CD4-positive, alpha-beta T cell (primary cell): ENCODE results near the gene PPM1J. TPM values are rescaled to one million over a fixed set of nuclear protein-coding genes. Genes with fewer than 3 reads are reported as not detected.

ENCODE experiments used
- ATAC-seq: fragments of 200-7000 bp; cut with Tn5 transposase; one replicate; pipeline ENCODE4 v1.10.0; 2022; ENCODE audit warnings: mild to moderate bottlenecking; ENCODE audit not compliant: poor library complexity
- CTCF ChIA-PET: fragments of 350-600 bp; sonication (Branson Sonifier 250); formaldehyde crosslinking; loops from one replicate; lab custom pipeline; 2021; ENCODE audit warnings: antibody characterized with exemption, inconsistent platforms; lab: Charles Lee
- POLR2A ChIA-PET: fragments of 350-600 bp; sonication (Branson Sonifier 250); formaldehyde crosslinking; loops from one replicate; lab custom pipeline; 2021; ENCODE audit warnings: antibody characterized with exemption, inconsistent platforms; lab: Charles Lee
- DNase-seq, 14 experiments: peaks; one replicate each; pipeline ENCODE4 v3.0.0-alpha.2; 2013 to 2020; ENCODE audit warnings: mixed read lengths in 2 of 14
- H3K27ac ChIP-seq, 2 donors: one replicate each; pipeline versions ENCODE4 v1.5.1 to v1.7.0; 2013; ENCODE audit warnings: low read length in 2 of 2, low read depth in 1 of 2, mild to moderate bottlenecking in 1 of 2
- H3K27me3 ChIP-seq, 2 experiments: 1 replicate in 1 of 2; 2 replicates in 1 of 2; pipeline versions ENCODE4 v1.6.1 to v1.7.0; 2013; ENCODE audit warnings: low read length in 2 of 2, control low read depth in 1 of 2, mild to moderate bottlenecking in 1 of 2, moderate library complexity in 1 of 2; ENCODE audit not compliant: insufficient read depth in 2 of 2, control insufficient read depth in 1 of 2
- H3K36me3 ChIP-seq: one replicate; pipeline ENCODE4 v1.6.1; 2013; ENCODE audit warnings: low read length, control low read depth; ENCODE audit not compliant: insufficient read depth
- H3K4me1 ChIP-seq: one replicate; pipeline ENCODE4 v1.6.1; 2013; ENCODE audit warnings: low read length, control low read depth; ENCODE audit not compliant: insufficient read depth
- H3K4me3 ChIP-seq: one replicate; pipeline ENCODE4 v1.5.1; 2013; ENCODE audit warnings: mild to moderate bottlenecking, low read length, moderate library complexity
- H3K9me3 ChIP-seq, 2 experiments: 1 replicate in 1 of 2; 2 replicates in 1 of 2; pipeline versions ENCODE4 v1.6.1 to v1.7.0; 2013; ENCODE audit warnings: low read length in 2 of 2, mild to moderate bottlenecking in 2 of 2, control low read depth in 1 of 2, moderate library complexity in 1 of 2; ENCODE audit not compliant: control insufficient read depth in 1 of 2, insufficient read depth in 1 of 2
- H3K27ac Mint-ChIP-seq: one replicate; pipeline ENCODE4 v1.8.0; 2020; ENCODE audit warnings: mixed read lengths
- H3K27me3 Mint-ChIP-seq: one replicate; pipeline ENCODE4 v1.8.0; 2021; ENCODE audit warnings: mixed read lengths
- H3K36me3 Mint-ChIP-seq: one replicate; pipeline ENCODE4 v1.8.0; 2021; ENCODE audit warnings: low read depth, mixed read lengths
- H3K4me1 Mint-ChIP-seq: one replicate; pipeline ENCODE4 v1.8.0; 2021; ENCODE audit warnings: low read depth, mixed read lengths
- H3K4me3 Mint-ChIP-seq: one replicate; pipeline ENCODE4 v1.8.0; 2020; ENCODE audit warnings: mild to moderate bottlenecking, mixed read lengths
- H3K9me3 Mint-ChIP-seq: one replicate; pipeline ENCODE4 v1.8.0; 2020; ENCODE audit warnings: mixed read lengths
- intact Hi-C, 2 experiments: fragments of 100-400 bp; cut with DNase I in 1 of 2; cut with micrococcal nuclease in 1 of 2; formaldehyde crosslinking; loops; one replicate each; pipeline versions ENCODE4 v1.15.1 to v1.9.0; 2023 to 2025; cut with DNase I, micrococcal nuclease
- total RNA-seq, 174 experiments: library from RNA in 2 of 174; stranded (reverse) in 2 of 174; gene quantifications; one replicate each; pipeline ENCODE4 v1.2.3 and lab custom pipeline; 2021 to 2026
- TF ChIP-seq, protein P1 (sequence below): fragments of 200-600 bp; IDR thresholded peaks from one replicate; pipeline ENCODE4 v1.8.0; 2022; ENCODE audit warnings: antibody characterized with exemption, mild to moderate bottlenecking

The PPM1J gene
- total RNA-seq, 2 experiments from 2014 or later: 0.39 to 0.49 TPM

- DNase-seq (no peak), ATAC-seq (no peak)
- intact Hi-C loops: no loop called here
- Histone ChIP-seq H3K27me3 (no peaks in the 10 kb centered on the region), H3K36me3 (peaks cover 75% of the 10 kb centered on the region), H3K4me3 (no peak overlapping the region), H3K27ac (no peak overlapping the region), H3K9me3 (no peaks in the 10 kb centered on the region), H3K4me1 (peaks cover 2% of the 10 kb centered on the region)
- Mint-ChIP-seq H3K4me3 (no peak overlapping the region), H3K27me3 (no peaks in the 10 kb centered on the region), H3K36me3 (peaks cover 73% of the 10 kb centered on the region), H3K4me1 (no peaks in the 10 kb centered on the region), H3K9me3 (no peaks in the 10 kb centered on the region), H3K27ac (no peak overlapping the region)
- ChIA-PET CTCF (interaction anchor here (0.7 kb wide), 1 partner anchor 200 kb away, joined by 3 read pairs; no protein-coding TSS in a partner anchor), POLR2A (no interaction called here)
- TF ChIP-seq, protein P1, sequence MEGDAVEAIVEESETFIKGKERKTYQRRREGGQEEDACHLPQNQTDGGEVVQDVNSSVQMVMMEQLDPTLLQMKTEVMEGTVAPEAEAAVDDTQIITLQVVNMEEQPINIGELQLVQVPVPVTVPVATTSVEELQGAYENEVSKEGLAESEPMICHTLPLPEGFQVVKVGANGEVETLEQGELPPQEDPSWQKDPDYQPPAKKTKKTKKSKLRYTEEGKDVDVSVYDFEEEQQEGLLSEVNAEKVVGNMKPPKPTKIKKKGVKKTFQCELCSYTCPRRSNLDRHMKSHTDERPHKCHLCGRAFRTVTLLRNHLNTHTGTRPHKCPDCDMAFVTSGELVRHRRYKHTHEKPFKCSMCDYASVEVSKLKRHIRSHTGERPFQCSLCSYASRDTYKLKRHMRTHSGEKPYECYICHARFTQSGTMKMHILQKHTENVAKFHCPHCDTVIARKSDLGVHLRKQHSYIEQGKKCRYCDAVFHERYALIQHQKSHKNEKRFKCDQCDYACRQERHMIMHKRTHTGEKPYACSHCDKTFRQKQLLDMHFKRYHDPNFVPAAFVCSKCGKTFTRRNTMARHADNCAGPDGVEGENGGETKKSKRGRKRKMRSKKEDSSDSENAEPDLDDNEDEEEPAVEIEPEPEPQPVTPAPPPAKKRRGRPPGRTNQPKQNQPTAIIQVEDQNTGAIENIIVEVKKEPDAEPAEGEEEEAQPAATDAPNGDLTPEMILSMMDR: no peak
These were observed 21.3 kb downstream of the PPM1J start for GRCh38 chr1:112693821-112694220.

DNA sequence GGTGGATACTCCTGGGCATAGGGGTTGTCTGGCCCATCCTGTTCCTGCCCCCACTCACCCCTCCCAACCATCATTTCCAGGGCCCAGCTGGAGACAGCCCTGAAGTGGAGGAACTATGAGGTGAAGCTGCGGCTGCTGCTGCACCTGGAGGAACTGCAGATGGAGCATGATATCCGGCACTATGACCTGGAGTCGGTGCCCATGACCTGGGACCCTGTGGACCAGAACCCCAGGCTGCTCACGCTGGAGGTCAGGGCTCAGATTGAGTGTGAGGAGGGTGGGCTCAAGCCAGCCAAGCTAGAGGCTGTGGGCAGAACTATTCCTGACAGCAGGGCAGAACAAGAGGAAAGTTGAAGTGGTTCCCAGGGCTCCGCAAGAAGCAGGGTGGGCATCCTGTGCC is 22.5 kb downstream of the PPM1J start:
- DNase-seq: no peak
- intact Hi-C loops: no loop called here
- Mint-ChIP-seq H3K9me3 (no peaks in the 10 kb centered on the region), H3K27ac (no peak overlapping the region), H3K4me1 (no peaks in the 10 kb centered on the region), H3K4me3 (no peak overlapping the region), H3K36me3 (peaks cover 75% of the 10 kb centered on the region), H3K27me3 (no peaks in the 10 kb centered on the region)
- H3K36me3 ChIP-seq: peaks cover 67% of the 10 kb centered on the region
- ChIA-PET POLR2A (no interaction called here), CTCF (no interaction called here)
- H3K4me3 ChIP-seq: no peak overlapping the region
- no peaks in the 10 kb centered on the region for H3K27me3 ChIP-seq
- TF ChIP-seq, protein P1: no peak
- no peak for ATAC-seq
- H3K4me1 ChIP-seq: no peaks in the 10 kb centered on the region
- no peaks in the 10 kb centered on the region for H3K9me3 ChIP-seq
- H3K27ac ChIP-seq: no peak overlapping the region

DNA sequence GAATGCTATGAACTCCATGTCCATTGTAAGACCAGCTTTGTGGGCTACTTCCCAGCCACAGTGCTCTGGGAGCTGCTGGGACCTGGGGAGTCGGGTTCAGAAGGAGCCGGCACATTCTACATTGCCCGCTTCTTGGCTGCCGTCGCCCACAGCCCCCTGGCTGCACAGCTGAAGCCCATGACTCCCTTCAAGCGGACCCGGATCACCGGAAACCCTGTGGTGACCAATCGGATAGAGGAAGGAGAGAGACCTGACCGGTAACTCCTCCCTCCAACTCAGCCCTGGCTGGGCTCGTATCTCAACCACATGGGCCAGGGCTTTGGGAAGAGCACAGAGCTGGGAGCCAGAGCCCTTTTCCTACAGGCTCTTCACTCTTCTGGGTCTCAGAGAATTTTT is 25.3 kb downstream of the PPM1J start:
- CTCF ChIA-PET: no interaction called here
- peaks cover 54% of the 10 kb centered on the region for H3K36me3 Mint-ChIP-seq

More for the DNA sequence above, 25.3 kb downstream of the PPM1J start:
- H3K36me3 ChIP-seq: peaks cover 49% of the 10 kb centered on the region
- POLR2A ChIA-PET: no interaction called here
- H3K4me1 ChIP-seq: no peaks in the 10 kb centered on the region
- TF ChIP-seq, protein P1: no peak
- H3K4me1 Mint-ChIP-seq: peaks cover 7% of the 10 kb centered on the region
- DNase-seq: peak in 1 of 14 experiments; percentile 6
- H3K9me3 ChIP-seq: no peaks in the 10 kb centered on the region
- H3K27me3 ChIP-seq: no peaks in the 10 kb centered on the region
- no peak for ATAC-seq
- H3K27ac ChIP-seq: no peak overlapping the region
- H3K27ac Mint-ChIP-seq: no peak overlapping the region
- H3K9me3 Mint-ChIP-seq: no peaks in the 10 kb centered on the region
- no peak overlapping the region for H3K4me3 ChIP-seq
- no peak overlapping the region for H3K4me3 Mint-ChIP-seq
- intact Hi-C loops: no loop called here
- no peaks in the 10 kb centered on the region for H3K27me3 Mint-ChIP-seq
